ENCODE results near the gene OR6N2.

DNA sequence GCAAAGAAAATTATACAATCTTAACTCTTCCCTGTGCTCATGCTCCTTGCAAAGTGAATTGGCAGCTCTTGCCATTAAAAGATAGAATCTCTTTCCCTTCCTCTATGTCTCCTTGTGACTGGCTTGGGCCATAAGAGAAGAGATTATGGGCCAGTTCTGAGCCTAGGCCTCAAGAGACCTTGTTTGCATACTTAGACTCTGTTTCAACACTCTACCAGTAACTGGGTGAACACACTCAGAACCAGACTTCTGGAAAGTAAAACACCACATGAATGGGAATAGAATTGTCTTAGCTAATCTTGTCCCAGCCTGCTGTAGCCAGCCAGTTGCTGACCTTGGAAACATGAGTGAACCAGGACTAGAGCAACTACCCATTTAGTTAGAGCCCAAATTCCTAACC is 45.2 kb downstream of the OR6N2 start:
- TF ChIP-seq EZH2phosphoT487 (IDR thresholded peaks at IDR 0.05; ENCODE audit: low read depth): no peak
- TF ChIP-seq, protein P1, sequence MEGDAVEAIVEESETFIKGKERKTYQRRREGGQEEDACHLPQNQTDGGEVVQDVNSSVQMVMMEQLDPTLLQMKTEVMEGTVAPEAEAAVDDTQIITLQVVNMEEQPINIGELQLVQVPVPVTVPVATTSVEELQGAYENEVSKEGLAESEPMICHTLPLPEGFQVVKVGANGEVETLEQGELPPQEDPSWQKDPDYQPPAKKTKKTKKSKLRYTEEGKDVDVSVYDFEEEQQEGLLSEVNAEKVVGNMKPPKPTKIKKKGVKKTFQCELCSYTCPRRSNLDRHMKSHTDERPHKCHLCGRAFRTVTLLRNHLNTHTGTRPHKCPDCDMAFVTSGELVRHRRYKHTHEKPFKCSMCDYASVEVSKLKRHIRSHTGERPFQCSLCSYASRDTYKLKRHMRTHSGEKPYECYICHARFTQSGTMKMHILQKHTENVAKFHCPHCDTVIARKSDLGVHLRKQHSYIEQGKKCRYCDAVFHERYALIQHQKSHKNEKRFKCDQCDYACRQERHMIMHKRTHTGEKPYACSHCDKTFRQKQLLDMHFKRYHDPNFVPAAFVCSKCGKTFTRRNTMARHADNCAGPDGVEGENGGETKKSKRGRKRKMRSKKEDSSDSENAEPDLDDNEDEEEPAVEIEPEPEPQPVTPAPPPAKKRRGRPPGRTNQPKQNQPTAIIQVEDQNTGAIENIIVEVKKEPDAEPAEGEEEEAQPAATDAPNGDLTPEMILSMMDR (IDR thresholded peaks at IDR 0.05; ENCODE audit: low read depth, low read length): no peak

Data from OCI-LY3 (cell line).